Activated B cell treated with CpG ODN at 0.5 μM for 24 hours (primary cell): ENCODE measurements around the gene IFI27L1. TPM values are rescaled to one million over a fixed set of nuclear protein-coding genes. Genes with fewer than 3 reads are reported as not detected.

ENCODE experiments used
- ATAC-seq: fragments of 200-7000 bp; cut with Tn5 transposase; one replicate; pipeline ENCODE4 v1.10.0; 2021; ENCODE audit warnings: low read depth, mild to moderate bottlenecking, moderate library complexity
- CTCF ChIA-PET: fragments of 350-600 bp; sonication (Branson Sonifier 250); formaldehyde crosslinking; loops from one replicate; lab custom pipeline; 2021; ENCODE audit warnings: antibody characterized with exemption; lab: Charles Lee
- POLR2A ChIA-PET: fragments of 350-600 bp; sonication (Branson Sonifier 250); formaldehyde crosslinking; loops from one replicate; lab custom pipeline; 2021; ENCODE audit warnings: antibody characterized with exemption; lab: Charles Lee
- DNase-seq: peaks from one replicate; pipeline ENCODE4 v3.0.0; 2022
- H3K27ac Mint-ChIP-seq: one replicate; pipeline ENCODE4 v1.8.0; 2020; ENCODE audit warnings: mixed read lengths
- H3K27me3 Mint-ChIP-seq: one replicate; pipeline ENCODE4 v1.8.0; 2021; ENCODE audit warnings: mixed read lengths
- H3K36me3 Mint-ChIP-seq: one replicate; pipeline ENCODE4 v1.8.0; 2021; ENCODE audit warnings: low read depth, mixed read lengths
- H3K4me1 Mint-ChIP-seq: one replicate; pipeline ENCODE4 v1.8.0; 2021; ENCODE audit warnings: mixed read lengths
- H3K4me3 Mint-ChIP-seq: one replicate; pipeline ENCODE4 v1.8.0; 2020; ENCODE audit warnings: mild to moderate bottlenecking, mixed read lengths
- H3K9me3 Mint-ChIP-seq: one replicate; pipeline ENCODE4 v1.8.0; 2020; ENCODE audit warnings: mixed read lengths
- CTCF ChIP-seq: fragments of 200-600 bp; IDR thresholded peaks from one replicate; pipeline ENCODE4 v1.8.0; 2022; ENCODE audit warnings: antibody characterized with exemption, mild to moderate bottlenecking
- intact Hi-C: fragments of 100-400 bp; cut with micrococcal nuclease; formaldehyde crosslinking; loops from one replicate; pipeline ENCODE4 v1.15.1; 2024
- total RNA-seq: library from RNA; stranded (reverse); gene quantifications from 2 replicates; pipeline ENCODE4 v1.2.3, GENCODE V29; 2022

IFI27L1 gene
- total RNA-seq, 1 donor from 2014 or later, result 9.2 TPM

- peaks cover 92% of the 10 kb centered on the region for H3K36me3 Mint-ChIP-seq
- DNase-seq (no peak), ATAC-seq (no peak)
- TF ChIP-seq CTCF, result no peak
- no peak overlapping the region for H3K4me3 Mint-ChIP-seq
- ChIA-PET POLR2A (no interaction called here), CTCF (interaction anchor here (1.0 to 2.3 kb wide), 4 partner anchors 16 to 85 kb away, joined by 3 to 11 read pairs (median 4); no protein-coding TSS in a partner anchor)
- no peak overlapping the region for H3K27ac Mint-ChIP-seq
- intact Hi-C loops, result no loop called here
- no peaks in the 10 kb centered on the region for H3K27me3 Mint-ChIP-seq
- H3K4me1 Mint-ChIP-seq, result peaks cover 6% of the 10 kb centered on the region
- no peaks in the 10 kb centered on the region for H3K9me3 Mint-ChIP-seq
Measured at GRCh38 chr14:94051779-94052178, 29.3 kb upstream of the IFI27L1 start.

GRCh38 chr14:94052199-94052598, 28.9 kb upstream of the IFI27L1 start:
- Mint-ChIP-seq H3K27ac (no peak overlapping the region), H3K4me1 (peaks cover 9% of the 10 kb centered on the region), H3K4me3 (no peak overlapping the region), H3K36me3 (peaks cover 93% of the 10 kb centered on the region), H3K27me3 (no peaks in the 10 kb centered on the region), H3K9me3 (no peaks in the 10 kb centered on the region)
- intact Hi-C loops, result no loop called here
- ATAC-seq (no peak), DNase-seq (no peak)
- TF ChIP-seq CTCF, result no peak
- POLR2A ChIA-PET, result no interaction called here
- CTCF ChIA-PET, result interaction anchor here (1.0 to 2.3 kb wide), 3 partner anchors 16 to 80 kb away, joined by 3 to 11 read pairs (median 4); no protein-coding TSS in a partner anchor

GRCh38 chr14:94052662-94053061, 28.4 kb upstream of the IFI27L1 start:
- ATAC-seq (no peak), DNase-seq (no peak)
- Mint-ChIP-seq H3K27ac (no peak overlapping the region), H3K4me1 (peaks cover 14% of the 10 kb centered on the region), H3K4me3 (no peak overlapping the region), H3K36me3 (peaks cover 93% of the 10 kb centered on the region), H3K9me3 (no peaks in the 10 kb centered on the region), H3K27me3 (no peaks in the 10 kb centered on the region)
- intact Hi-C loops, result no loop called here
- POLR2A ChIA-PET, result no interaction called here
- CTCF ChIA-PET, result interaction anchor here (0.6 to 2.3 kb wide), 3 partner anchors 16 to 79 kb away, joined by 3 to 11 read pairs (median 4); no protein-coding TSS in a partner anchor
- TF ChIP-seq CTCF, result no peak

- H3K27ac Mint-ChIP-seq, result no peak overlapping the region
- DNase-seq (no peak), ATAC-seq (no peak)
- no peaks in the 10 kb centered on the region for H3K9me3 Mint-ChIP-seq
- CTCF ChIA-PET, result interaction anchor here (0.8 kb wide), 1 partner anchor 18 kb away, joined by 3 read pairs; no protein-coding TSS in a partner anchor
- POLR2A ChIA-PET, result no interaction called here
- H3K27me3 Mint-ChIP-seq, result no peaks in the 10 kb centered on the region
- TF ChIP-seq CTCF, result no peak
- intact Hi-C loops, result no loop called here
- no peak overlapping the region for H3K4me3 Mint-ChIP-seq
- peaks cover 19% of the 10 kb centered on the region for H3K4me1 Mint-ChIP-seq
- peaks cover 94% of the 10 kb centered on the region for H3K36me3 Mint-ChIP-seq
Measured at GRCh38 chr14:94054401-94054800, 26.7 kb upstream of the IFI27L1 start.

GRCh38 chr14:94054936-94055335, 26.2 kb upstream of the IFI27L1 start:
- Mint-ChIP-seq H3K4me3 (no peak overlapping the region), H3K27ac (no peak overlapping the region), H3K9me3 (no peaks in the 10 kb centered on the region), H3K27me3 (no peaks in the 10 kb centered on the region), H3K36me3 (peaks cover 95% of the 10 kb centered on the region), H3K4me1 (peaks cover 19% of the 10 kb centered on the region)
- TF ChIP-seq CTCF, result no peak
- CTCF ChIA-PET, result interaction anchor here (0.8 kb wide), 1 partner anchor 18 kb away, joined by 3 read pairs; no protein-coding TSS in a partner anchor
- intact Hi-C loops, result no loop called here
- ATAC-seq, result no peak
- DNase-seq, result no peak
- POLR2A ChIA-PET, result no interaction called here
